ENCODE data around the gene ATP11B. TPM values are rescaled to one million over a fixed set of nuclear protein-coding genes. Genes with fewer than 3 reads are reported as not detected.
A peak's percentile ranks its signal among the peaks of the same experiment; 100 is the strongest.

The ATP11B gene
- total RNA-seq (10 to 100 TPM; 34.9 to 43.6 (median 38.7) TPM), polyA plus RNA-seq (9.5 TPM)
- long read RNA-seq, donor 1, full-length matches to known transcripts: 7 of 22 reads
- long read RNA-seq, donor 1, partial matches to known transcripts: 8 of 22 reads
- long read RNA-seq, donor 1, other reads (novel, unspliced or antisense): 7 of 22 reads
- long read RNA-seq, donor 2, full-length matches to known transcripts: 2 of 9 reads
- long read RNA-seq, donor 2, partial matches to known transcripts: 1 of 9 reads
- long read RNA-seq, donor 2, other reads (novel, unspliced or antisense): 6 of 9 reads
- long read RNA-seq, donor 3, full-length matches to known transcripts: 1 of 10 reads
- long read RNA-seq, donor 3, partial matches to known transcripts: 2 of 10 reads
- long read RNA-seq, donor 3, other reads (novel, unspliced or antisense): 7 of 10 reads
- long read RNA-seq, donor 4, full-length matches to known transcripts: 2 of 10 reads
- long read RNA-seq, donor 4, partial matches to known transcripts: 2 of 10 reads
- long read RNA-seq, donor 4, other reads (novel, unspliced or antisense): 6 of 10 reads

DNA sequence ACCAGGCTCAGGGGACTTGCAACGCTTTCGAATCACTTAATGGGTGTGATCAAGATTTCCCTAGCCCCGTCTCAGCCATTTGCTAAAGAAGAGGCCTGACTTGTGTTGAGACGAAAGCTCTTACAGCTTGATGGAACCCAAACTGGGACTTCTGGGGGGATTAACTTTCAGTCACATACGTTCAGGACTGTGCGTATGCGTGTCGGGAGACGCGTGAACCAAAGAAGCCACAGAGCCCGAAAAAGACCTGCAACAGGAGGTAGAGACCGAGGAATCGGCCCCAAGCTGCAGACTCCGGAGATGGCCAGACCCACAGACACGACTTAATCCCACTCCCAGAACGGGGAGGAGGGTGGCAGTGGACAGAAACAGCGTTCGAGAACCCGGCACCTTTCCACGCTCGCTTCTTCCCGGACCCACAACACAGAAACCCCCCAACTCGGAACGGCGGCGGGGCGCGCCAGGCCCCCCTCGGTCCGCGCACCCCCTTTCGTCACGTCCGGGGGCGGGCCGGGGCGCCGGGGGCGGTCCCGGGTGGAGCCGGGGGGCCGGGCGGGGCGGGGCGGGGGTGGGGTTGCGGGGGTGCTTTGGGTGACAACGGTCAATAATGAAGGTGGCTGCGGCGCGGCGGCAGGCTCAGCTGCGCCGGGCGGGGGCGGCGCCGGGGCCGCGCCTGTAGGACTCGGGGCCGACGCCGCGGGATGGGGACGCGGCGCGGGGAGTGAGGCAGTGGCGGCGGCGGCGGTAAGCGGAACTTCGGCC lies at the start of gene ATP11B:
Gene ATP11B (plus strand): TSS at position 604 of the 762 bp plus-strand sequence. CDS start 256 bp downstream, outside the sequence.
- H3K9me3 ChIP-seq (ENCODE audit: control insufficient read depth, low read length): no peaks in the 10 kb centered on the region
- H3K27ac ChIP-seq (ENCODE audit: low read length): peak within 1 kb of the TSS; percentile 86
- peak within 1 kb of the TSS; percentile 91 for H3K4me3 ChIP-seq (ENCODE audit: low read length)
- intact Hi-C loops (cut with DNase I): loop anchor here in 1 of 4 donors (10.0 kb wide), 1 partner anchor 78 kb away; no protein-coding TSS in a partner anchor
- ATAC-seq (peak; percentile 95 to 96), DNase-seq (peak; percentile 69 to 91 (median 90))
- WGBS: under 1% methylated on average over 74 of the region's 74 CpGs
- no peaks in the 10 kb centered on the region for H3K4me1 ChIP-seq (ENCODE audit: control insufficient read depth, insufficient read depth, low read length)
- H3K27me3 ChIP-seq (ENCODE audit: control insufficient read depth, insufficient read depth): no peaks in the 10 kb centered on the region

DNA sequence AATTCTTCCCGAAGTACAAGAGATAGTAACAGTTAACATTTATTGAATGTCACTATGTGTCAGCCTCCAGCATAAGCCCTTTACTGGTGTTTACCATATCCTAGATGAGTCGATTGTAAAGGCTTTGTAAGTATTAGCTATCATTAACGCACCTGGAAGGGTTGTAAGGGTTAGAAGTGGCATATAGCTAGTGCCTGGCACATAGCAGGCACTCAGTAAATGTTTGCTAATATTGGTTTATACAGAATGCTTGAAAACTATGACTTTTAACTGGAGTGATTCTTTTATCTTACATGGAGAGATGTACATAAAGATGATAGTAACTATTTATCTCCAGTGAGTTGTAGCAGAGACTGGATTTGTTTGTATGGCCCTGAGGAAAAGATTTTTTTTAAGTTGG lies 46.3 kb upstream of the ATP11B start:
- Histone ChIP-seq H3K9me3 (ENCODE audit: control insufficient read depth, low read length) (peaks cover under 1% of the 10 kb centered on the region), H3K27ac (ENCODE audit: low read length) (no peak overlapping the region), H3K27me3 (ENCODE audit: control insufficient read depth, insufficient read depth) (no peaks in the 10 kb centered on the region), H3K4me1 (ENCODE audit: control insufficient read depth, insufficient read depth, low read length) (no peaks in the 10 kb centered on the region), H3K4me3 (ENCODE audit: low read length) (no peak overlapping the region)
- no peak for ATAC-seq
- intact Hi-C loops (cut with DNase I): no loop called here
- WGBS: 44% methylated on average over 3 of the region's 3 CpGs
- DNase-seq: no peak

DNA sequence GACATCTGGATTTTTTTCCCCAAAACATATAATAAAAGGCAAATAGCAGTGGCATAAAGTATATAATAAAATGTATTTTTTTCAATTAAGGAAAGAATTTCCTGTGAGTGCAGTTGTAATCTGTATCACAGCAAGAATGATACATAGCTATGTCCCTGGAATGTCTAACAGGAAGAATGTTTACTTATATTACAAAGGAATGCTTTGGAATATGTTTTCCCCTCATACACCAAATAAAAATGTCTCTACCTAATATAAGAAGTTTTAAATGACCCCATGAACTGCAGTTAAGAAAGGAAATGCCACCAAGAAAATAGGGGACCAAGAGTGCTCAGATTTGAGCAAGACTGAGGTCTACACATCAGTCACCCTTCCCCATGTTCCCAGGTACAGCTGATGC lies 38.0 kb upstream of the ATP11B start:
- intact Hi-C loops (cut with DNase I): no loop called here
- no peak overlapping the region for H3K27ac ChIP-seq (ENCODE audit: low read length)
- ATAC-seq (no peak), DNase-seq (no peak)
- no peak overlapping the region for H3K4me3 ChIP-seq (ENCODE audit: low read length)
- no peaks in the 10 kb centered on the region for H3K4me1 ChIP-seq (ENCODE audit: control insufficient read depth, insufficient read depth, low read length)
- H3K27me3 ChIP-seq (ENCODE audit: control insufficient read depth, insufficient read depth): no peaks in the 10 kb centered on the region
- H3K9me3 ChIP-seq (ENCODE audit: control insufficient read depth, low read length): peaks cover 3% of the 10 kb centered on the region

DNA sequence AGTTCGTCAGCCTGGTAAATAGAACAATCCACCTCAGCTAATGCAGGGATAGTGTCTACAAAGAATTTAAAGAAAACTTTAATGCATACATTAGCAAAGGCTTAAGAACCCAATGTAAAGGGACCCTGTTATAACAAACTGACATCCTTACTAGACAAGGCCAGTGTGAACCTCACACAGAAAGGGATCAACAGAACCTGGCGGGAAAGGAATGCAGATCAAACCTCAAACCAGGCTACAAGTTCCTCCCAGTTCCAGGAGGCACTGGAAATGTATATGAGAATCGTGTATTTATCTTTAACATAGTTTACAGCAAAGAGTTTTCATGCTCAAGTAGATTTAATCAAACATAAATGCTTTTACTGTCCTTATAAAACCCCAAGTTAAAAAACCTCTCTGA lies 37.6 kb upstream of the ATP11B start:
- ATAC-seq (no peak), DNase-seq (no peak)
- 71% methylated on average over 3 of the region's 3 CpGs for WGBS
- Histone ChIP-seq H3K9me3 (ENCODE audit: control insufficient read depth, low read length) (peaks cover 3% of the 10 kb centered on the region), H3K4me1 (ENCODE audit: control insufficient read depth, insufficient read depth, low read length) (no peaks in the 10 kb centered on the region), H3K27ac (ENCODE audit: low read length) (no peak overlapping the region), H3K27me3 (ENCODE audit: control insufficient read depth, insufficient read depth) (no peaks in the 10 kb centered on the region), H3K4me3 (ENCODE audit: low read length) (no peak overlapping the region)
- intact Hi-C loops (cut with DNase I): no loop called here

DNA sequence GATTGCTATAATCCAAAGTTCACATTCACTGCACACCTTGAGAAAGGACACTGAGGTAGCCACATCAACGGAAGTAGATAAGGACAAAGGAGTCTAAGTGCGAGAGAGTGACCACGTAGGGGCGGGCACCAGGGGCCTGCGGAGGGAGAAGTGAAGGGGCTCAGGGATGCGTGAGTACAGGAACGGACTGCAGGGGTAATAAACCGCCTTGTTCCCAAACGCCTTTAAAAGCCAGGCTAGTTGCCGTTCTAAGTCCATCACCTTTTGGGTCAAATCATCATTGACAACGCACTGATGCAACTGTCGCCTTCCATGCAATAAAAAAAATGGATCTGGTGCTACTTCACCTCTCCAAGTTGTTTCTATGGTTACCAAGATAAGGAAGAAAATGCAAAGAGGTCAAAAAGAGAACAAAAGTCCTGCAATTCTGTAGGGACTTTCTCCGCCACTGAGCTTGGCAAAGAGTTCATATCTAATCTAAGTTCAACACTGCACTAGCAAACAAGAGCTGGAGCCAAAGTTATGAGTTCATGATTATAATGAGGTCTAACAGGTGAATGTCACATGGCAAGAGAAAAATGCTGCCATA lies 32.6 kb upstream of the ATP11B start:
- no peak overlapping the region for H3K27ac ChIP-seq (ENCODE audit: low read length)
- intact Hi-C loops (cut with DNase I): no loop called here
- DNase-seq (no peak), ATAC-seq (peak in 1 of 2 donors; percentile 14)
- 48% methylated on average over 13 of the region's 13 CpGs for WGBS
- no peaks in the 10 kb centered on the region for H3K27me3 ChIP-seq (ENCODE audit: control insufficient read depth, insufficient read depth)
- no peak overlapping the region for H3K4me3 ChIP-seq (ENCODE audit: low read length)
- no peaks in the 10 kb centered on the region for H3K4me1 ChIP-seq (ENCODE audit: control insufficient read depth, insufficient read depth, low read length)
- no peaks in the 10 kb centered on the region for H3K9me3 ChIP-seq (ENCODE audit: control insufficient read depth, low read length)

DNA sequence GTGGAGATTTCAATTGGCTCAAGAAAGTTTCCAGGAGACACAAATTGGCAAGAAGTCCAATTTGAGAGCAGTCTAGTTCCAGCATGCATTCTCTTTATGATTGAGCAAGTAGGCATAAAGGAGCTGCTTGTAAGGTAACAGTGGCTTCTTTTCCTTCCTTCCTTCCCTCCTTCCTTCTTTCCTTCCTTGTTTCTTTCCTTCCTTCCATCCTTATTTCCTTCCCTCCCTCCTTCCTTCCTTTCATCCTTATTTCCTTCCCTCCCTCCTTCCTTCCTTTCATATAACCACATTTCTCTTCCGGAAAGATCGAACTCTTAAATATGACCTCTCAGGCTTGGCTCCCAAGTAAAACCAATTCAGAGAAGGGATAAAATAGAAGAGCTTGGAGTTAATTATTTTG lies 29.4 kb upstream of the ATP11B start:
- Histone ChIP-seq H3K27ac (ENCODE audit: low read length) (no peak overlapping the region), H3K4me1 (ENCODE audit: control insufficient read depth, insufficient read depth, low read length) (no peaks in the 10 kb centered on the region), H3K9me3 (ENCODE audit: control insufficient read depth, low read length) (no peaks in the 10 kb centered on the region), H3K27me3 (ENCODE audit: control insufficient read depth, insufficient read depth) (no peaks in the 10 kb centered on the region), H3K4me3 (ENCODE audit: low read length) (no peak overlapping the region)
- ATAC-seq (no peak), DNase-seq (no peak)
- intact Hi-C loops (cut with DNase I): no loop called here
- 81% methylated on average over 2 of the region's 2 CpGs for WGBS

DNA sequence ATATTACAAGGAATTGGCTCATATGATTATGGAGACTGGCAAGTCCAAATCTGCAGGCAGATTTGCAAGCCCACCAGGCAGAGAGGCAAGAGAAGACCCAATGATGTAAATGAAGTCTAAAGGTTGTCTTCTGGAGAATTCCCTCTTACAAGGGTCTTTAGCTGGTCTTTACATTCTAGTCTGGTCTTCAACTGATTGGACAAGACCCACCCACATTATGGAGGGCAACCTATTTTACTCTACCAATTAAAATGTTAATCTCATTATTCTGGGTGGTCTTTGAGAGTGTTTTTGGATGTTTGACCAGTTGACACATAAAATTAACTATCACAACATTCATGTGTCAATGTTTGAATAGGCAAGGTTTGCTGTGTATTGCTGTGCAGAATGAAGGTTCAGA lies 28.0 kb upstream of the ATP11B start:
- no peak for DNase-seq
- no peak for ATAC-seq
- intact Hi-C loops (cut with DNase I): no loop called here
- Histone ChIP-seq H3K27me3 (ENCODE audit: control insufficient read depth, insufficient read depth) (no peaks in the 10 kb centered on the region), H3K4me1 (ENCODE audit: control insufficient read depth, insufficient read depth, low read length) (no peaks in the 10 kb centered on the region), H3K4me3 (ENCODE audit: low read length) (no peak overlapping the region), H3K9me3 (ENCODE audit: control insufficient read depth, low read length) (no peaks in the 10 kb centered on the region), H3K27ac (ENCODE audit: low read length) (no peak overlapping the region)

DNA sequence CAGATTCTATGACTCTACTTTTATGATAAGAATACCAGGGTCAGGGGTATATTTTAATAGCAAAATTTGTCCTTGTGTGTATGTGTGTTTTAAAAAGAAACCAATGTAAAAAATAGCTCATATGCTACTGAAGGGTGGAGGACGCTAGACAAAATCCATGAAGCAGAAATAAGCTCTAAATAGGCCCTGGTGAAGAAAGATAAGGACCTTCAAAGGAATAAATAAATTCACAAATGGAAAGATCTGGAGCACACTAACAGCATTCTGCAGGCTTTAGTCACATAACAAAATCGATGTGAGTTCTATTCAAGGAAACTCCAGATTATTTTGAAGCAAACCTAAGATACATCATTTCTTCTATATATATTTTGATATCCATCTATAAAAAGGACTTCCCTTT lies 27.2 kb upstream of the ATP11B start:
- Histone ChIP-seq H3K4me1 (ENCODE audit: control insufficient read depth, insufficient read depth, low read length) (no peaks in the 10 kb centered on the region), H3K9me3 (ENCODE audit: control insufficient read depth, low read length) (no peaks in the 10 kb centered on the region), H3K4me3 (ENCODE audit: low read length) (no peak overlapping the region), H3K27me3 (ENCODE audit: control insufficient read depth, insufficient read depth) (no peaks in the 10 kb centered on the region), H3K27ac (ENCODE audit: low read length) (no peak overlapping the region)
- no peak for ATAC-seq
- intact Hi-C loops (cut with DNase I): no loop called here
- no peak for DNase-seq
- WGBS: 61% methylated on average over 2 of the region's 2 CpGs

DNA sequence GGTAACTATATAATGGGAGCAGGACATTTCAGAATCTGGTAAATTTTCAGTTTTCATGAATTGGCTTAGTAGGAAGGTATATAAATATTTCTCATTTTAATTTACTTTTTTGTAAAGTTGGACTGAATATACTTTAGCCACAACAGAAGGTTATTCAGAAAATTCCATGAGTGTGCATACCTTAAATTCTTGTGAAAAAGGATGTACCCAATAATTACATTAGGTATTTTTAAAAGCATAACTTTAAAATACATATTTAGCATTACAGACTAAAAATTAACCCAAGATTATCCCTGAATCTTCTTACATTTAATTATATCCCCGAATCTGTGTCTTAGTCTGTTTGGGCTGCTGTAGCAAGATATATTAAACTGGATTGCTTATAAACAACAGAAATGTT lies 24.9 kb upstream of the ATP11B start:
- no peak overlapping the region for H3K4me3 ChIP-seq (ENCODE audit: low read length)
- no peaks in the 10 kb centered on the region for H3K4me1 ChIP-seq (ENCODE audit: control insufficient read depth, insufficient read depth, low read length)
- no peaks in the 10 kb centered on the region for H3K27me3 ChIP-seq (ENCODE audit: control insufficient read depth, insufficient read depth)
- H3K27ac ChIP-seq (ENCODE audit: low read length): no peak overlapping the region
- WGBS: 84% methylated on average over 1 of the region's 1 CpG
- no peaks in the 10 kb centered on the region for H3K9me3 ChIP-seq (ENCODE audit: control insufficient read depth, low read length)
- ATAC-seq (no peak), DNase-seq (no peak)
- intact Hi-C loops (cut with DNase I): no loop called here

DNA sequence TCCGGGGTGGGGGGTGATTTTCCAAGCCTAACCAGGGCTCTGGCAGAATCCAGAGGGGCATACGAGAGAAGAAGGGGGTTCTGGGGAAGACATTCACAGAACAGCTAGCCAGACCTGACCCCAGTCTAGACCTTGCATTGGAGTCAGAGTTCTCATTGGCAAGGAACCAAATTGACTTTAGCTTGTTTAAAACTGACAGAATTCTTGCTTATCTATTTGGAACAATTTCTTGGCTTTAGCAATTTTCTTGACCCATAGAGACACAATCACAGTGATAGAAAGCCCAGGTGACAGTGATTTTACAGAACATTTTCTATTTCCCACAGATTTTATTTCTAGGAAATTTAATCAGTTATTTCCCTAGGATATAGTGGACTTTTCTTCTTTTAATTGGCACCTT lies 23.6 kb upstream of the ATP11B start:
- no peaks in the 10 kb centered on the region for H3K27me3 ChIP-seq (ENCODE audit: control insufficient read depth, insufficient read depth)
- DNase-seq: no peak
- intact Hi-C loops (cut with DNase I): no loop called here
- no peak overlapping the region for H3K27ac ChIP-seq (ENCODE audit: low read length)
- no peaks in the 10 kb centered on the region for H3K4me1 ChIP-seq (ENCODE audit: control insufficient read depth, insufficient read depth, low read length)
- ATAC-seq: no peak
- no peaks in the 10 kb centered on the region for H3K9me3 ChIP-seq (ENCODE audit: control insufficient read depth, low read length)
- H3K4me3 ChIP-seq (ENCODE audit: low read length): no peak overlapping the region
- 46% methylated on average over 2 of the region's 2 CpGs for WGBS

DNA sequence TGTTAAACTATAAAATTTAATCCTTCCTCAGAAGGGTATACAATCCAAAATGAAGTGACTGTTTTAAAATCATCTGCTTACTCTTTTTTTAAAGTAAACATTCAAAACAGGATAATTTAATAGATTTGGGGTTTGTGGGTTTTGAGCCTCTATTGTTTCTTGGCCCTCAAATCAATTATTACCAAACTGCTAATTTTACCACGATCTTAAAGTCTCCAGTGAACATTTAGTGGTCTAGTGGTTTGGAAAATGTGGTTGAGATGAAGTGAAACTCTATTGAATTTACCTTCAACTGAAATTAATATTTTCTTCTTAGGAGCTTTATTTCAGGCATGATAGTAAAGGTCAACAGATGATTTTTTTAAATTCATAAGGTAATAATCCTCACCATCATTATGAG lies 11.2 kb upstream of the ATP11B start:
- H3K27me3 ChIP-seq (ENCODE audit: control insufficient read depth, insufficient read depth): no peaks in the 10 kb centered on the region
- 91% methylated on average over 1 of the region's 1 CpG for WGBS
- intact Hi-C loops (cut with DNase I): no loop called here
- H3K9me3 ChIP-seq (ENCODE audit: control insufficient read depth, low read length): no peaks in the 10 kb centered on the region
- no peaks in the 10 kb centered on the region for H3K4me1 ChIP-seq (ENCODE audit: control insufficient read depth, insufficient read depth, low read length)
- no peak overlapping the region for H3K27ac ChIP-seq (ENCODE audit: low read length)
- DNase-seq: no peak
- no peak for ATAC-seq
- H3K4me3 ChIP-seq (ENCODE audit: low read length): no peak overlapping the region
